Natural killer cell treated with Interleukin-12 subunit alpha and Interleukin-12 subunit beta and Interleukin-15 and Interleukin-18, amount 100 ng/mL, for 72 hours (primary cell): ENCODE data around the gene SPRING1. TPM values are rescaled to one million over a fixed set of nuclear protein-coding genes. Genes with fewer than 3 reads are reported as not detected.

ENCODE experiments used
- ATAC-seq, 2 donors: fragments of 150-1000 bp; cut with Tn5 transposase in 1 of 2; sonication (Bioruptor Pico), chemical (Tn5 transposase) in 1 of 2; 2 replicates each; pipeline ENCODE4 v1.10.0; 2021
- DNase-seq: peaks from one replicate; pipeline ENCODE4 v3.0.0; 2022; ENCODE audit warnings: low spot score
- H3K27ac Mint-ChIP-seq, 2 donors: 1 replicate in 1 of 2; 2 replicates in 1 of 2; pipeline ENCODE4 v1.8.0; 2022; ENCODE audit warnings: mixed read lengths in 2 of 2, mild to moderate bottlenecking in 1 of 2, moderate library complexity in 1 of 2
- H3K27me3 Mint-ChIP-seq, 2 donors: 1 replicate in 1 of 2; 2 replicates in 1 of 2; pipeline ENCODE4 v1.8.0; 2022; ENCODE audit warnings: mixed read lengths in 2 of 2
- H3K36me3 Mint-ChIP-seq: one replicate; pipeline ENCODE4 v1.8.0; 2022; ENCODE audit warnings: mixed read lengths
- H3K4me1 Mint-ChIP-seq, 2 donors: 1 replicate in 1 of 2; 2 replicates in 1 of 2; pipeline ENCODE4 v1.8.0; 2022; ENCODE audit warnings: low read depth in 2 of 2, mixed read lengths in 2 of 2, mild to moderate bottlenecking in 1 of 2
- H3K4me3 Mint-ChIP-seq: one replicate; pipeline ENCODE4 v1.8.0; 2022; ENCODE audit warnings: mixed read lengths
- H3K9me3 Mint-ChIP-seq: 2 replicates; pipeline ENCODE4 v1.8.0; 2022; ENCODE audit warnings: mixed read lengths
- total RNA-seq, 2 donors: library from RNA; stranded (reverse); gene quantifications; one replicate each; pipeline ENCODE4 v1.2.3, GENCODE V29; 2022

Gene SPRING1, protein sequence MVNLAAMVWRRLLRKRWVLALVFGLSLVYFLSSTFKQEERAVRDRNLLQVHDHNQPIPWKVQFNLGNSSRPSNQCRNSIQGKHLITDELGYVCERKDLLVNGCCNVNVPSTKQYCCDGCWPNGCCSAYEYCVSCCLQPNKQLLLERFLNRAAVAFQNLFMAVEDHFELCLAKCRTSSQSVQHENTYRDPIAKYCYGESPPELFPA
- 10 to 100 TPM; 45.8 to 49.7 TPM for total RNA-seq

DNA sequence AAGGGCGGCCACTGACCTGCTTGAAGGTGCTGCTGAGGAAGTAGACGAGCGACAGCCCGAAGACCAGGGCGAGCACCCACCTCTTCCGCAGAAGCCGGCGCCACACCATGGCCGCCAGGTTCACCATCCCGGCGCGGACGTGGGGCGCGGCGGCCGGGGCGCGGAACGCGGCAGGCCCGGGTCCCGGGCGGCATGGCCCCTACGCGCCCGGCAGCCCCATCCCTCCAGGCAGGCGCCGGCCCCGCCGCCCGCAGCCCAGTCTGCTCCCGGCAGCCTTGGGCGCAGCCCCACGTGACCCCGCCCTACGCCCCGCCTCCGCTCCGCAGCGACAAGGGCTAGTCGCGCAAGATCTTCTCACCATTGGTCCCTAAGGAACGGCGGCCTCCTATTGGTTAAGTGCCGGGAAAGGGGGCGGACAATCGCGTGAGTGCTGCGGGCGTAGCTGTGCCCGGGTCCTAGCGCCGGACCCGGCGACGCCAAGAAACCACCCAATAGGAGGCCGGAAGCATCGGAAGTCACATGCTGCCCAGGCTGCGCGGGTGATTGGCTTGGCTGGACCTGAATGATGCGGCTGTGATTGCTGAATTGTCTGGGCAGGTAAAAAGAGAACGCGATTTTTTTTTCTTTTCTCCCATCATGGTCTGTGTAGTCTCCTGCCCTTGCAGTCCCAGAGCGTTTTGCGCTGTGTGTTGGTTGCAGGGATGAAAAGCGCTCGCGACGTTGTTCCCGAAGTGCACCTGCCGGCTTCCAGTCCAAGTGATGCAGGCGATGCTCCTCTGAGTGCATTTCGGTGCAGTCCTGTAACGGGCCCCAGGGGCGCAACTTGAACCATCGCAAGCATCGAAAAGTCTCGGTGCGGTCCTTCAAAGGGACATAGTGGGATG, at the start of gene SPRING1, which contains the start of gene RNFT2:
Gene SPRING1 (minus strand): TSS at position 296 of the 884 bp plus-strand sequence. CDS start 169 bp downstream, at position 127.
Gene RNFT2 (plus strand): TSS at position 542 of the 884 bp plus-strand sequence. CDS start 2,183 bp downstream, outside the sequence.
- H3K4me3 Mint-ChIP-seq: peak within 1 kb of the TSS; percentile 93
- peak within 1 kb of the TSS; percentile 42 to 95 for H3K27ac Mint-ChIP-seq
- ATAC-seq: peak; percentile 99
- H3K27me3 Mint-ChIP-seq: no peaks in the 10 kb centered on the region
- peaks cover 29 to 31% of the 10 kb centered on the region in 2 donors for H3K4me1 Mint-ChIP-seq
- no peaks in the 10 kb centered on the region for H3K9me3 Mint-ChIP-seq
- DNase-seq: peak; percentile 99
- H3K36me3 Mint-ChIP-seq: peaks cover 9% of the 10 kb centered on the region

DNA sequence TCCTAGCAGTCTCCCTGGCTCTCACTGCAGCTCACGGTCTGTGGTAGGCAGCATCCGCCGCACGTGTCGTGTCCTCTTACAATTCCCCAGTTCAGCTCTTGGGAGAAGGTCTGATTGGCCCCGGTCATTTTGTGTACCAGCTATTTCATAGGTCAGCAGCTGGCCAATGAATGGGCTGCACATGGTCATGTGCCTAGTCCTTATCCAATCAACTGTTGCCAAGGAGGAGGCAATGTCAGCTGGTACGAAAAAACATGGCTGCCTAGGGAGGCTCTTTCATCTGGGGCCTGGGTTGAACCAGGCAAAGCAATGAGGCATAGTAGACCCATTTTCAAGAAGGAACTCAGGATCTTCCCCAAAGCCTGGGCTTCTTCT, 46.4 kb upstream of the SPRING1 start:
- Mint-ChIP-seq H3K27ac (no peak overlapping the region), H3K4me1 (no peaks in the 10 kb centered on the region), H3K9me3 (no peaks in the 10 kb centered on the region), H3K27me3 (no peaks in the 10 kb centered on the region), H3K4me3 (no peak overlapping the region), H3K36me3 (peaks cover 5% of the 10 kb centered on the region)
- ATAC-seq (peak in 1 of 2 donors; percentile 27), DNase-seq (no peak)

DNA sequence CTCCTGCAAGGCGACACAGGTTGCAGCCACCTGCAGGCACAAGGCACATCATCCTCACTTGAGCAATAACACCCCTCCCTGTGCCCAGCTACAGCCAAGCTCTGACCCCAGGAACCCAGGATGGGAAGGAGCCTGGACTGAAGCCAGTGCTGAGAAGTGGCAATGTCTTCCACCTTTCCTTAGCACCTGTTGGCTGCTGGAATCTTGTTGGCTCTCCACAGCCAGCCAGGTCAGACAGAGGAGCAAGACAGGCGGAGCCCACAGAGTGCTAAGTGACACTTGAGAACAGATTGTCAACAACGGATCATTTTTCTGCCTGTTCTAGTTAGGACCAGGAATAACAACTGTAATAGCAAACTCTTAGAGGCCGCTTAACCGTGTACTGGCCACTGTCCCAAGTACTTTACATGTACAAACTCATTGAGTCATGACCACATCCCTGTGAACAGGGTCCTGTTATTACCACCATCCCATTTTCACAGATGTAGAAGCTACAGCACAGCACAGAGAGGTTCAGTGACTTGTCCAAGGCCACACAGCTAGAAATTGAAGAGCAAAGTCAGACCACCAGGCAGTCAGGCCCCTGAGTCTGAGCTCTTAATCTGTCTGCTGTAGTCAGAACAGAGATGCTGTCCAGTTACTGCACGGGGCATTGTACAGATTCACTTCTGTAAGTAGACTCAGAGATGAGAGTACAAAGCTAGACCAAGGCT, 45.8 kb upstream of the SPRING1 start:
- ATAC-seq: no peak
- Mint-ChIP-seq H3K36me3 (peaks cover 5% of the 10 kb centered on the region), H3K27me3 (no peaks in the 10 kb centered on the region), H3K4me1 (no peaks in the 10 kb centered on the region), H3K27ac (no peak overlapping the region), H3K4me3 (no peak overlapping the region), H3K9me3 (no peaks in the 10 kb centered on the region)
- DNase-seq: no peak

DNA sequence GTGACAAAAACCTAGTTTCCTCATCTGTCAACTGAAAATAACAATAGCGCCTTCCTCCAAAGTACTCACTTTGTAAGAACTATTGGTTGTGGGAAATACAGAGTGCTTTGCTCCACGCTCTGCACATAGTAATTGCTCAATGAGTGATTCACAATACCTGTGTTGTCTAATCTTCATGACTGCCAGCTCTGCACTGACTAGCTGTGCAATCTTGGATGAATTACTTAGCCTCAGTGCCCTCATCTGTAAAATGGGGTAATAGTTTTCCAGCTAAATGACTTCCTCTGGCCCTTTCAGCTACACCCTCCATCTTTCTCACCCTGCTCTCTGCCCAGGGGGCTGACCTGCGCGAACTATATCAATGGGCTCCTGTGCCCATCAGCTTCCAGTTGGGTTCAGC, 43.1 kb upstream of the SPRING1 start:
- Mint-ChIP-seq H3K27me3 (no peaks in the 10 kb centered on the region), H3K9me3 (no peaks in the 10 kb centered on the region), H3K27ac (no peak overlapping the region), H3K36me3 (no peaks in the 10 kb centered on the region), H3K4me1 (no peaks in the 10 kb centered on the region), H3K4me3 (no peak overlapping the region)
- DNase-seq (no peak), ATAC-seq (no peak)

DNA sequence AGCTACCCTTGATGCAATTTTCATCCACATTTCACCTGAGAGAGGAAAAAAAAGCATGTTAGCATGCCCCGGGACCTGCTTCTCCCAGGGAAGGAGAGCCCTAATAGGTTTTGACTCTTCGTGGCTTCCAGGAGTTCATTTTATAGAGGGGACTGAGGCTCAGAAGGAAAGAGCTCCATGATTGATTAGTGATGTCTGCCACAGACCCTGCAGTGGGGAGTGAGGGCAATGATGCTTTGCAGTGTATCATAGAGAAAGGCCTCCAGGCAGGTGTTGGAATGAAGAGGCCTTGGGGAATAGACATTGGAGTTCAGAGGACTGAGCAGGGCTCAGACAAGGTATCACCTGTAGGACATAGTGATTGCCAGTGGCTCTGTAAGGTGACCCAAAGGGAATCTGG, 41.7 kb upstream of the SPRING1 start:
- no peaks in the 10 kb centered on the region for H3K9me3 Mint-ChIP-seq

DNA sequence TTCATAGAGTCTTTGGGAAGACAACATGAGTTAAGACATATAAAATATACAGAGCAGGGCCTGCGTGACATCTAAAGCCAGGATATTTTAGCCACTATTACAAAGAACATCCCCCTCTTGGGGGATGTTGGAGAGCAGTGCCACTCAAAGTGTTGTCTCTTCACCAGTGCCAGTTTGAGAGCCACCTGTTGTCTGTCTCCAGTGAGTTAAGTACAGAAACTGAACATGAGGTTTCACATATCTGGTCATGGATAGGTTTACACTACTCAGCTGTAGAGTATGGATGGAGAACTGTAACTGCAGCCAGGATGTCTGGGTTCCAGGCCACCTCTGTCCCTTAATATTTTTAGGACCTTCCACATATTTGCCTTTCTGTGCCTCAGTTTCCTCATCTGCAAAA, 39.4 kb upstream of the SPRING1 start:
- ATAC-seq (no peak), DNase-seq (no peak)
- no peaks in the 10 kb centered on the region for H3K27me3 Mint-ChIP-seq
- H3K4me1 Mint-ChIP-seq: peaks cover 0 to 5% of the 10 kb centered on the region in 2 donors
- no peak overlapping the region for H3K27ac Mint-ChIP-seq
- H3K9me3 Mint-ChIP-seq: no peaks in the 10 kb centered on the region
- H3K4me3 Mint-ChIP-seq: no peak overlapping the region
- no peaks in the 10 kb centered on the region for H3K36me3 Mint-ChIP-seq

More for the DNA sequence above, 41.7 kb upstream of the SPRING1 start:
- Mint-ChIP-seq H3K4me3 (no peak overlapping the region), H3K4me1 (no peaks in the 10 kb centered on the region), H3K27me3 (no peaks in the 10 kb centered on the region), H3K36me3 (no peaks in the 10 kb centered on the region), H3K27ac (no peak overlapping the region)
- no peak for ATAC-seq
- no peak for DNase-seq

DNA sequence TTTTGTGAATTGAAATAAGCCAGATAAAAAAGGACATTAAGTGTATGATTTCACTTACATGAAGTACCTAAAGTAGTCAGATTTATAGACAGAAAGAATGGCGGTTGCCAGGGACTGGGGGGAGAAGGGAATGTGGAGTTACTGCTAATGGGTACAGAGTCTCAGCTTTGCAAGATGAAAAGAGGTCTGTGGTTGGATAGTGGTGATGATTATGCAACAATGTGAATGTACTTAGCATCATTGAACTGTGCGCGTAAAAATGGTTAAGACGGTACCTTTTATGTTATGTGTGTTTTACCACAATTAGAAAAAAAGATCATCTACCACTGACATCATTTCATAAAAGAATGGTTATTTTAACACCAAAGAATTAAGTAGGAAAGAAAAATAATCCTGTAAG, 36.2 kb upstream of the SPRING1 start:
- H3K9me3 Mint-ChIP-seq: no peaks in the 10 kb centered on the region
- peaks cover 0 to 5% of the 10 kb centered on the region in 2 donors for H3K4me1 Mint-ChIP-seq
- H3K4me3 Mint-ChIP-seq: no peak overlapping the region
- DNase-seq (no peak), ATAC-seq (no peak)
- no peak overlapping the region for H3K27ac Mint-ChIP-seq
- H3K36me3 Mint-ChIP-seq: no peaks in the 10 kb centered on the region
- no peaks in the 10 kb centered on the region for H3K27me3 Mint-ChIP-seq

DNA sequence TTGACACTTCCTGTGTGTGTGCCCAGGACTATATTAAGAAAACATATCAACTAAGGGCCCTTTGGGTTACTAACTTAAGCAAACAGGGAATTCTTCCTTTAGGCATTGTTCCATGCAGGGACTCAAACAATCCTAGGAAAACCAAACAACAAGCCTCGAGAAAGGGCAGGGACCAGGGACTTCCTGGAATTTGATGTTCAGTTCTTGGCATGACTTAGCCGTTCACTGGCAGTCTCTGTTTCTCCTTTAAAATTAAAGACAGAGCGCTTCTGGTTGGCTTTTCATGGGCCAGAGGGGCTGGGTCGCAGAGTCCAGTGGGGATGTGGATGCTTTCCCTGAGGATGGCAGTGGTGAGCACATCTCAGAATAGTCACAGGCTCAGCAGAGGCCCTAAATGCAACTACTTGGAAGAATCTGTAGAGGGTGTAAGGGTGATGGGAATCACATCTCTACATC, 35.4 kb upstream of the SPRING1 start:
- H3K27ac Mint-ChIP-seq: no peak overlapping the region
- ATAC-seq (no peak), DNase-seq (no peak)
- no peaks in the 10 kb centered on the region for H3K9me3 Mint-ChIP-seq
- H3K4me1 Mint-ChIP-seq: peaks cover 0 to 5% of the 10 kb centered on the region in 2 donors
- H3K27me3 Mint-ChIP-seq: no peaks in the 10 kb centered on the region
- no peak overlapping the region for H3K4me3 Mint-ChIP-seq
- H3K36me3 Mint-ChIP-seq: no peaks in the 10 kb centered on the region

DNA sequence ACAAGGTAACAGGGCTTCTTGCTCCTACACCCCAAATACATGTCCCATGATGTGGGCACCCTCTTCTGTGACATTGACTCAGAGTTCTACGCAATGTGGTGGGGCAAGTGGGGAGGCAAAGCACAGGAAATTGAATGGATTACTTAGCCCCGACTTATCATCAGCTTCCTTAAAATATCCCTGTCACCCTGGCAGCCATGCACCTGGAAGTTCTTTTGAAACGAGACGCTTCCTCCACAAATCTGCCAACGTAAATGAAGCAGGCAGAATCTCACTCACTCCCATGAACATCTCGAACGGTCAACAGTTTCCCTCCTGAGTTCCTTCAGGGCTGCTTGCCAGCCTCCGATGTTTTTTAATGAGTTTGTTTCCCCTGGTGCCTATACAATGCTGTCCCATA, 33.8 kb upstream of the SPRING1 start:
- no peaks in the 10 kb centered on the region for H3K36me3 Mint-ChIP-seq
- ATAC-seq (no peak), DNase-seq (no peak)
- H3K9me3 Mint-ChIP-seq: no peaks in the 10 kb centered on the region
- no peak overlapping the region for H3K27ac Mint-ChIP-seq
- H3K4me1 Mint-ChIP-seq: peaks cover 0 to 5% of the 10 kb centered on the region in 2 donors
- H3K4me3 Mint-ChIP-seq: no peak overlapping the region
- H3K27me3 Mint-ChIP-seq: no peaks in the 10 kb centered on the region

DNA sequence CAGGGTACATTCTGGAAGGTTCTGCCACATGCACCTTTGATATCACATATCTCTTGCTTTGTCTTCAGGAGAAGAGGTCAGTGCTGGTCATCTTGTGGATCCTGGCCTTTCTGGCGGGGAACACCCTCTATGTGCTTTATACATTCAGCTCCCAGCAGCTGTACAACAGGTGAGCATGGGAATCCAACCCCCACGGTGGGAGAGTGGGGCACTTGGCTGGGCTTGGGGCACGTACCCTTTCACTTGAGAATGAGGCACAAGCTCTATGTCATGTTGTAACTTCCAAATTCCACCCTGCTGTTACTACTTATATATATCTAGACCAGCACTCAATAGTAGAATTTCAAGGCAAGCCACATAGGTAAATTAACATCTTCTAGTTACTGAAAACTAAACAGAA, 28.9 kb upstream of the SPRING1 start:
- Mint-ChIP-seq H3K4me1 (no peaks in the 10 kb centered on the region), H3K27ac (no peak overlapping the region), H3K4me3 (no peak overlapping the region), H3K36me3 (no peaks in the 10 kb centered on the region), H3K9me3 (no peaks in the 10 kb centered on the region), H3K27me3 (no peaks in the 10 kb centered on the region)
- ATAC-seq (no peak), DNase-seq (no peak)

DNA sequence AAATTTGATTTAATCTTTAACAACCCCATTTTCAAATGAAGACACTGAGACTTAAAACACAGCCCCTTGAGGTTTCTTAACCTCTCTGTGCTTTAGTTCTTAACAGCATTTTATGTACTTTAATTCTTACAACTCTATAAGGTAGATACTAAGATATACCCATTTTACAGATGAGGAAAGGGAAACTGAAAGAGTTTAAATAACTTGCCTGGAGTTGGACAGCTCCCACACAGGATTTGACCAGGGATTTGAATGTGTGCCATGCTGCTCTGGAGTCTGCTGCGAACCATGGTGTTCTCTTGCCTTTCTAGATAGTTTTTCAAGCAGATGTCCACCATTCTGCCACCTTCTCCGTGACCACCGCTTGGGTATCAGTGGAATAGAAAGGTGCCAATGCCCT, 28.4 kb upstream of the SPRING1 start:
- no peak for DNase-seq
- H3K36me3 Mint-ChIP-seq: no peaks in the 10 kb centered on the region
- no peaks in the 10 kb centered on the region for H3K9me3 Mint-ChIP-seq

DNA sequence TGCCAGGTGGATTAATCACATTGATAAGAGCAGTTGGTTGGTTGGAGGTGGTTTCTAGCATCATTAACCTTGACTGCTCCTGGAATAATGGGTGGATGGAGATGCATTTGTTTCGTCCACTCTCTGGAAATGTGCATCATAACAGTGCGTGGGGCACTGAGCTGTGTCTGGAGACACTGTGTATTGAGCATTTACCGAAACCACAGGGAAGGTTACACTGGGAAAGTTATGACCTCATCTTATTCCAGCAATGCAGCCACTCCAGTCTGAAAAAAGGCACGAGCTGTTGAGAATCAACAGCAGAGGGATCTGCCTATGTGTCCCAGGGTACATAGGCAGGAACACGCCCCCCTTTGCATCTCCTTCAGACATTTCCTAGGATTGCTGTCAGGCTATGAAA, 27.4 kb upstream of the SPRING1 start:
- no peaks in the 10 kb centered on the region for H3K27me3 Mint-ChIP-seq
- ATAC-seq: no peak

More for the DNA sequence above, 28.4 kb upstream of the SPRING1 start:
- Mint-ChIP-seq H3K4me3 (no peak overlapping the region), H3K27me3 (no peaks in the 10 kb centered on the region), H3K4me1 (no peaks in the 10 kb centered on the region), H3K27ac (no peak overlapping the region)
- no peak for ATAC-seq

DNA sequence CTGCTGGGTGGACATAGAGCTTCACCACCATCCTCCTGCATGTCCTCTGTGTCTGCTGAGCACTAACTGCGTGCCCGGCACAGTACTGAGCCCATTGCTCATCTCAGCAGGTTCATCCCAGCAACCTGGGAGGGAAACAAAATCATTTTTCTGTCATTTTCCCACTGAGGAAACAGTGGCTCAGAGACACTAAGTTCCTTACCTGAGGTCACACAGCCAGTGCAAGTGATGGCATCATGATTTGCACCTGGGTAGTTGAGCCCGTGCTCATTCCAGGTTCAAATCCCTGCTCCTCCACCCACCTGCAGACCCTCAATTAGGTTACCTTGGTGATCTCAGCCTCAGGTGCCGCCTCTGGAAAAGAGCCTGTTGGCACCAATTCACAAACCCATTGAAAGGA, 23.6 kb upstream of the SPRING1 start:
- Mint-ChIP-seq H3K4me3 (no peak overlapping the region), H3K27me3 (no peaks in the 10 kb centered on the region), H3K9me3 (no peaks in the 10 kb centered on the region), H3K4me1 (peaks cover 0 to 11% of the 10 kb centered on the region in 2 donors), H3K36me3 (no peaks in the 10 kb centered on the region), H3K27ac (peak overlapping the region in 1 of 2 donors; percentile 2)
- ATAC-seq (no peak), DNase-seq (no peak)

More for the DNA sequence above, 27.4 kb upstream of the SPRING1 start:
- peaks cover 0 to 5% of the 10 kb centered on the region in 2 donors for H3K4me1 Mint-ChIP-seq
- H3K36me3 Mint-ChIP-seq: no peaks in the 10 kb centered on the region
- no peak overlapping the region for H3K4me3 Mint-ChIP-seq
- no peaks in the 10 kb centered on the region for H3K9me3 Mint-ChIP-seq
- no peak for DNase-seq
- H3K27ac Mint-ChIP-seq: no peak overlapping the region
